Loucy (cell line): Measurements from ENCODE around the gene CD180.

Experiments
- H2AFZ ChIP-seq: fragments of 200-600 bp; sonication (generic); 2 replicates; pipeline ENCODE4 v1.6.0; 2016; ENCODE audit warnings: antibody characterized with exemption, mild to moderate bottlenecking, low read length, moderate library complexity
- H3F3A ChIP-seq: fragments of 200-600 bp; 2 replicates; pipeline ENCODE4 v1.6.0; 2016; ENCODE audit warnings: antibody characterized with exemption, low read depth, mild to moderate bottlenecking
- H3K27me3 ChIP-seq: fragments of 200-600 bp; sonication (generic); 2 replicates; pipeline ENCODE4 v1.6.1; 2014; ENCODE audit warnings: low read length, mild to moderate bottlenecking; ENCODE audit not compliant: insufficient read depth, poor library complexity, severe bottlenecking
- H3K36me3 ChIP-seq: fragments of 200-600 bp; sonication (generic); 2 replicates; pipeline ENCODE4 v1.6.1; 2016; ENCODE audit warnings: low read length; ENCODE audit not compliant: insufficient read depth
- H3K4me1 ChIP-seq: fragments of 200-600 bp; sonication (generic); 2 replicates; pipeline ENCODE4 v1.5.1; 2014; ENCODE audit warnings: low read length, mild to moderate bottlenecking; ENCODE audit not compliant: insufficient read depth, poor library complexity, severe bottlenecking
- H3K4me2 ChIP-seq: fragments of 200-600 bp; sonication (generic); 2 replicates; pipeline ENCODE4 v1.6.0; 2014; ENCODE audit warnings: antibody characterized with exemption, low read length, low read depth, mild to moderate bottlenecking; ENCODE audit not compliant: poor library complexity, severe bottlenecking
- H3K4me3 ChIP-seq: fragments of 200-600 bp; sonication (generic); 2 replicates; pipeline ENCODE4 v1.5.1; 2014; ENCODE audit warnings: low read length, mild to moderate bottlenecking, mixed read lengths; ENCODE audit not compliant: poor library complexity, severe bottlenecking
- H3K79me2 ChIP-seq: fragments of 200-600 bp; sonication (generic); 2 replicates; pipeline ENCODE4 v1.6.1; 2014; ENCODE audit warnings: low read length; ENCODE audit not compliant: insufficient read depth
- H3K9ac ChIP-seq: fragments of 200-600 bp; sonication (generic); 2 replicates; pipeline ENCODE4 v1.6.0; 2014; ENCODE audit warnings: mild to moderate bottlenecking, low read depth, low read length, moderate library complexity; ENCODE audit not compliant: poor library complexity, severe bottlenecking
- H3K9me2 ChIP-seq: fragments of 200-600 bp; sonication (generic); replicated peaks from 2 replicates; pipeline ENCODE4 v1.6.1; 2016; ENCODE audit warnings: low read depth, low read length, mixed read lengths
- H3K9me3 ChIP-seq: fragments of 200-600 bp; sonication (generic); 2 replicates; pipeline ENCODE4 v1.6.1; 2014; ENCODE audit warnings: mild to moderate bottlenecking, antibody characterized with exemption, low read length, low read depth; ENCODE audit not compliant: insufficient read depth
- H4K20me1 ChIP-seq: fragments of 200-600 bp; sonication (generic); 2 replicates; pipeline ENCODE4 v1.6.0; 2014; ENCODE audit warnings: antibody characterized with exemption, low read length, mild to moderate bottlenecking; ENCODE audit not compliant: insufficient read depth, poor library complexity, severe bottlenecking
- CTCF ChIP-seq: fragments of 200-600 bp; sonication (generic); conservative IDR thresholded peaks from 2 replicates; pipeline ENCODE4 v1.5.1; 2014; ENCODE audit warnings: mild to moderate bottlenecking, antibody characterized with exemption, low read length
- EZH2phosphoT487 ChIP-seq: fragments of 200-600 bp; IDR thresholded peaks from 2 replicates; pipeline ENCODE4 v1.6.1; 2018; ENCODE audit warnings: antibody characterized with exemption, mild to moderate bottlenecking, moderate library complexity, borderline replicate concordance

The CD180 gene

GRCh38 chr5:67152400-67152799 is 44.2 kb downstream of the CD180 start:
- H3K9ac ChIP-seq: no peak overlapping the region
- H3F3A ChIP-seq: no peaks in the 10 kb centered on the region
- peaks cover 59% of the 10 kb centered on the region; the same call in 1 of the 2 replicates for H3K36me3 ChIP-seq
- H3K79me2 ChIP-seq: no peaks in the 10 kb centered on the region
- no peak for TF ChIP-seq EZH2phosphoT487
- TF ChIP-seq CTCF: no peak
- no peaks in the 10 kb centered on the region for H4K20me1 ChIP-seq
- no peak overlapping the region for H2AFZ ChIP-seq
- no peak overlapping the region for H3K4me2 ChIP-seq
- no peaks in the 10 kb centered on the region for H3K4me1 ChIP-seq
- no peak overlapping the region for H3K4me3 ChIP-seq
- no peaks in the 10 kb centered on the region for H3K9me2 ChIP-seq
- no peaks in the 10 kb centered on the region for H3K9me3 ChIP-seq
- no peaks in the 10 kb centered on the region for H3K27me3 ChIP-seq

GRCh38 chr5:67149951-67150523 is 46.6 kb downstream of the CD180 start:
- no peaks in the 10 kb centered on the region for H3K9me2 ChIP-seq
- H3K4me1 ChIP-seq: no peaks in the 10 kb centered on the region
- H3K9me3 ChIP-seq: no peaks in the 10 kb centered on the region
- peak; percentile 60 for TF ChIP-seq CTCF
- no peak for TF ChIP-seq EZH2phosphoT487
- no peaks in the 10 kb centered on the region for H3K27me3 ChIP-seq
- H2AFZ ChIP-seq: no peak overlapping the region
- H3F3A ChIP-seq: no peaks in the 10 kb centered on the region
- H3K4me3 ChIP-seq: no peak overlapping the region
- H3K79me2 ChIP-seq: no peaks in the 10 kb centered on the region
- H3K4me2 ChIP-seq: no peak overlapping the region
- H4K20me1 ChIP-seq: no peaks in the 10 kb centered on the region
- no peak overlapping the region for H3K9ac ChIP-seq
- H3K36me3 ChIP-seq: peaks cover 72% of the 10 kb centered on the region; the same call in 1 of the 2 replicates

- H3K9me2 ChIP-seq: no peaks in the 10 kb centered on the region
- no peaks in the 10 kb centered on the region for H3K27me3 ChIP-seq
- no peaks in the 10 kb centered on the region for H3K4me1 ChIP-seq
- no peaks in the 10 kb centered on the region for H4K20me1 ChIP-seq
- no peaks in the 10 kb centered on the region for H3K9me3 ChIP-seq
- peaks cover 72% of the 10 kb centered on the region; the same call in 1 of the 2 replicates for H3K36me3 ChIP-seq
- no peak overlapping the region for H3K4me2 ChIP-seq
- no peak overlapping the region for H2AFZ ChIP-seq
- H3K4me3 ChIP-seq: no peak overlapping the region
- no peaks in the 10 kb centered on the region for H3K79me2 ChIP-seq
- TF ChIP-seq CTCF (no peak), EZH2phosphoT487 (no peak)
- H3F3A ChIP-seq: no peaks in the 10 kb centered on the region
- H3K9ac ChIP-seq: no peak overlapping the region
These were observed 47.3 kb downstream of the CD180 start for GRCh38 chr5:67149057-67149950.
